Gastrocnemius medialis (tissue), 4 donors: ENCODE measurements around the gene CTNNA2. TPM values are rescaled to one million over a fixed set of nuclear protein-coding genes. Genes with fewer than 3 reads are reported as not detected.

Experiments
- ATAC-seq, 2 donors: fragments of 150-250 bp; one replicate each; pipeline ENCODE4 v1.9.1; 2016
- DNase-seq, 2 donors: peaks; one replicate each; pipeline ENCODE4 v3.0.0-alpha.2; 2019
- H3K27ac ChIP-seq, 4 donors: fragments of 200-600 bp; sonication (generic); 1 replicate in 1 of 4; 2 replicates in 3 of 4; pipeline ENCODE4 v1.5.1; 2016 to 2018; ENCODE audit warnings: mild to moderate bottlenecking in 2 of 4, moderate library complexity in 1 of 4
- H3K27me3 ChIP-seq, 3 donors: fragments of 200-600 bp; sonication (generic) in 2 of 3; 1 replicate in 1 of 3; 2 replicates in 2 of 3; pipeline versions ENCODE4 v1.5.1 to v1.6.0; 2016 to 2019; ENCODE audit warnings: mild to moderate bottlenecking in 1 of 3, moderate library complexity in 1 of 3
- H3K36me3 ChIP-seq, 2 donors: fragments of 200-600 bp; sonication (generic) in 1 of 2; one replicate each; pipeline ENCODE4 v1.5.1; 2017 to 2018
- H3K4me1 ChIP-seq, 2 donors: fragments of 200-600 bp; sonication (generic) in 1 of 2; one replicate each; pipeline ENCODE4 v1.5.1; 2016 to 2017; ENCODE audit warnings: mild to moderate bottlenecking in 2 of 2
- H3K4me3 ChIP-seq, 4 donors: fragments of 200-600 bp; sonication (generic) in 3 of 4; 1 replicate in 1 of 4; 2 replicates in 3 of 4; pipeline ENCODE4 v1.5.1; 2016 to 2019; ENCODE audit warnings: mild to moderate bottlenecking in 2 of 4
- H3K9me3 ChIP-seq, 3 donors: fragments of 200-600 bp; sonication (generic) in 2 of 3; 1 replicate in 1 of 3; 2 replicates in 2 of 3; pipeline ENCODE4 v1.5.1; 2016 to 2019
- CTCF ChIP-seq, 5 experiments: fragments of 450-650 bp in 3 of 5; fragments of 200-600 bp in 2 of 5; sonication (generic) in 2 of 5; IDR thresholded peaks in 4 of 5; conservative IDR thresholded peaks in 1 of 5; 1 replicate in 4 of 5; 2 replicates in 1 of 5; pipeline ENCODE4 v1.5.1; 2016 to 2019; ENCODE audit warnings: antibody characterized with exemption in 5 of 5, mild to moderate bottlenecking in 3 of 5, moderate library complexity in 3 of 5
- POLR2A ChIP-seq, 2 donors: fragments of 450-650 bp; IDR thresholded peaks; one replicate each; pipeline ENCODE4 v1.6.1; 2017; ENCODE audit warnings: antibody characterized with exemption in 2 of 2, mild to moderate bottlenecking in 2 of 2, moderate library complexity in 2 of 2
- in situ Hi-C, 4 donors: fragments of 200-750 bp; cut with MboI; loops; one replicate each; pipeline versions ENCODE4 v1.15.0 to v1.8.0; 2017; ENCODE audit warnings: low sequenced_read_pairs in 4 of 4
- intact Hi-C: fragments of 100-400 bp; cut with DNase I; formaldehyde crosslinking; loops from one replicate; pipeline ENCODE4 v1.15.1; 2023; ENCODE audit warnings: low total_unique reads
- total RNA-seq, 4 donors: library from RNA; depleted of rRNA; stranded (reverse); fragments of >200 nt; gene quantifications; one replicate each; pipeline versions ENCODE4 v1.1.0 to v1.2.3, GENCODE V29; 2016

CTNNA2 gene
- total RNA-seq, 4 donors from 2014 or later, result not detected

- no peak for TF ChIP-seq CTCF (IDR thresholded peaks at IDR 0.05 in 4 of 5, conservative IDR thresholded peaks at IDR 0.05 in 1 of 5)
- no peak for TF ChIP-seq POLR2A (IDR thresholded peaks at IDR 0.05)
- H3K27me3 ChIP-seq, result no peaks in the 10 kb centered on the region
- no peaks in the 10 kb centered on the region for H3K36me3 ChIP-seq
- DNase-seq (no peak), ATAC-seq (no peak)
- intact Hi-C loops (no loop called here), in situ Hi-C loops (no loop called here)
- no peaks in the 10 kb centered on the region for H3K9me3 ChIP-seq
- no peak overlapping the region for H3K4me3 ChIP-seq
- H3K27ac ChIP-seq, result no peak overlapping the region
- no peaks in the 10 kb centered on the region for H3K4me1 ChIP-seq
Measured at GRCh38 chr2:79757526-79757925, 244.7 kb downstream of the CTNNA2 start.

GRCh38 chr2:79758042-79758441, 245.2 kb downstream of the CTNNA2 start:
- H3K4me1 ChIP-seq, result no peaks in the 10 kb centered on the region
- H3K27me3 ChIP-seq, result no peaks in the 10 kb centered on the region
- no peaks in the 10 kb centered on the region for H3K36me3 ChIP-seq
- H3K9me3 ChIP-seq, result no peaks in the 10 kb centered on the region
- TF ChIP-seq CTCF (IDR thresholded peaks at IDR 0.05 in 4 of 5, conservative IDR thresholded peaks at IDR 0.05 in 1 of 5), result no peak
- no peak overlapping the region for H3K4me3 ChIP-seq
- intact Hi-C loops, result no loop called here
- ATAC-seq (no peak), DNase-seq (no peak)
- in situ Hi-C loops, result no loop called here
- no peak overlapping the region for H3K27ac ChIP-seq

- in situ Hi-C loops, result no loop called here
- intact Hi-C loops, result no loop called here
- Histone ChIP-seq H3K27ac (no peak overlapping the region), H3K36me3 (no peaks in the 10 kb centered on the region), H3K4me1 (no peaks in the 10 kb centered on the region), H3K4me3 (no peak overlapping the region), H3K9me3 (no peaks in the 10 kb centered on the region), H3K27me3 (no peaks in the 10 kb centered on the region)
- no peak for ATAC-seq
- TF ChIP-seq CTCF (IDR thresholded peaks at IDR 0.05 in 4 of 5, conservative IDR thresholded peaks at IDR 0.05 in 1 of 5), result no peak
- no peak for TF ChIP-seq POLR2A (IDR thresholded peaks at IDR 0.05)
- no peak for DNase-seq
Measured at GRCh38 chr2:79758749-79759282, 246.0 kb downstream of the CTNNA2 start.

- H3K36me3 ChIP-seq, result no peaks in the 10 kb centered on the region
- ATAC-seq (no peak), DNase-seq (no peak)
- H3K4me3 ChIP-seq, result no peak overlapping the region
- in situ Hi-C loops (no loop called here), intact Hi-C loops (no loop called here)
- no peaks in the 10 kb centered on the region for H3K9me3 ChIP-seq
- no peaks in the 10 kb centered on the region for H3K27me3 ChIP-seq
- H3K4me1 ChIP-seq, result no peaks in the 10 kb centered on the region
- no peak overlapping the region for H3K27ac ChIP-seq
- TF ChIP-seq CTCF (IDR thresholded peaks at IDR 0.05 in 4 of 5, conservative IDR thresholded peaks at IDR 0.05 in 1 of 5) (no peak), POLR2A (IDR thresholded peaks at IDR 0.05) (no peak)
Measured at GRCh38 chr2:79770926-79771325, 258.1 kb downstream of the CTNNA2 start.

GRCh38 chr2:79771493-79771892, 258.6 kb downstream of the CTNNA2 start:
- intact Hi-C loops (no loop called here), in situ Hi-C loops (no loop called here)
- ATAC-seq (no peak), DNase-seq (no peak)
- Histone ChIP-seq H3K9me3 (no peaks in the 10 kb centered on the region), H3K27me3 (no peaks in the 10 kb centered on the region), H3K27ac (no peak overlapping the region), H3K4me1 (no peaks in the 10 kb centered on the region), H3K4me3 (no peak overlapping the region), H3K36me3 (no peaks in the 10 kb centered on the region)
- TF ChIP-seq CTCF (IDR thresholded peaks at IDR 0.05 in 4 of 5, conservative IDR thresholded peaks at IDR 0.05 in 1 of 5) (no peak), POLR2A (IDR thresholded peaks at IDR 0.05) (no peak)
